Stimulated activated CD8-positive, alpha-beta memory T cell treated with anti-CD3 and anti-CD28 coated beads, Interleukin-12 subunit alpha, Interleukin-12 subunit beta, amount 100 ng/mL, for 24 hours (primary cell): ENCODE measurements around the gene RIMS3.
"Not testable (repeated sequence)": the region's sequence is repeated elsewhere in the genome, so short reads cannot be mapped to it uniquely, and the experiment has no call there.

Source experiments
- DNase-seq: peaks from one replicate; pipeline ENCODE4 v3.0.0-alpha.2; 2020; ENCODE audit errors: extremely low read depth

The RIMS3 gene

GRCh38 chr1:40665335-40666171, at the start of gene RIMS3:
Gene RIMS3 (minus strand): TSS chr1:40665682. CDS start chr1:40641925, 23,757 bp downstream.
- peak; percentile 58 for DNase-seq

GRCh38 chr1:40712997-40713396, 47.5 kb upstream of the RIMS3 start:
- DNase-seq = no peak

GRCh38 chr1:40712405-40712944, 47.0 kb upstream of the RIMS3 start:
- no peak for DNase-seq

GRCh38 chr1:40711465-40712404, 46.3 kb upstream of the RIMS3 start:
- DNase-seq = no peak

DNA sequence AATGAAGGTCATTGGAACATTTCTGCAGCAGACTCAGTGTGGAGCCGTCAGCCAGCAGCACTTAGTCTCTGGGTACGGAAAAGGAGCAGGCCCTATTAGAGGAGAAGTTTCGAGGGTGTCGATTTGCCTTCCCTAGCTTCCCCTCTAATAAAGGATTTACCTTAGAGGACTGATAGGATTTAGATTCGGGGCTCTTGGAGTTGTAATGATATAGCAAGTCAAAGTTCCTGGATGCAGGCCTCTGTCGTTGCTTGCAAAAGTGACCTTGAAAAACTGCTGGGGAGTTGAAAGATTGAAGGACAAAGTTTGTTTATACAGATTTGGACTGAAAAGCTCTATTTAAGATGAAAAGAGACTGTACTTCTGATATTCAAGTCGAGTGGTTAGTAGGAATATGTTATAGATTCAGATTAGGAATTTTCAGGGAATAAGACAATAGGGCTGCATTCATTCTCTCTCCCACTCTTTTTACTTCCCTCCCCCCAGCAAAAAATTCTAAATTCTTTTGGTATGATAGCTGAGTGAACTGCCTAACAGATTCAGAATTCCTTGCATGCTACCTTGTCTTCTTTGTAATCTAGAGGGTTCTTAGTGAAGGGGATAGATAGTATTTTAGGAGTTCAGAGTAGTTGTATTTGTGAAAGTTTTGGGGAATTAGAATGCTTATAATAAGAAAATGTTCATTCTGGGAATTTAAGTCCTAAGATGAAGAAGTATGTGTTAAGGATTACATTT, 45.3 kb upstream of the RIMS3 start:
- DNase-seq = no peak

GRCh38 chr1:40709802-40710278, 44.4 kb upstream of the RIMS3 start:
- DNase-seq = no peak

DNA sequence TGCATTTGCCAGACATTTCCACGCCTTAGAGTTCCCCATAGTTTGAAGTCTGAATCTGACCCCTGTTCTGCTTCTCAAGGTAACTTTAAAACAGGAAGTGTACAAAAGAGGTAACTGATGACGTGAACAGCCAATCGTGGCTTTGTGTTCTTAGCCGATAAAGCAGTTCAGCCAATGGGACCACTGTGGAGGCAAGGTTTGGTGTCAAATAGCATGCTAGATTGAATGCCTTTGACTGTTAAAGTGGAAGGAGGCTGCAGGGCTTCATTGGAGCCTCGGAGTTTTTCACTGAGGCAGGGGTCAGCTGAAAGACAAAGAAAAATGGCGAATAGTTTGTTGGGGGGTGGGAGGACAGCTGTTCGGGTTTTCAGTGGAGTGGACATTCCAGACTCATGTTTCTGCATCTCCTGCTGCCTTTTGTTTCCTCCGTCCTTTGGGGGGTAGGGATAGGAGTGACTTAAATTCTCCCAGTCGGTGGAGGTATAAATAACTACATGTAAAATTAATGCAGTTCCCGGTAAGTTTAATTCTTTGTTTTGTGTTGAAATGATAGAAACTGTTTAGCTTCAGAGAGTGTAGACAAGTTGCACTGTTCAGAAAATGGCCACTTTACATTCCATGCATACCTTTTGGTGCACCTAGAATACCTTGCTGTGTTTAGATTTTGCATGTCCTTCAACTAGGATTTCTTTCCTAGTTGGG, 43.8 kb upstream of the RIMS3 start:
- DNase-seq = peak; percentile 25

DNA sequence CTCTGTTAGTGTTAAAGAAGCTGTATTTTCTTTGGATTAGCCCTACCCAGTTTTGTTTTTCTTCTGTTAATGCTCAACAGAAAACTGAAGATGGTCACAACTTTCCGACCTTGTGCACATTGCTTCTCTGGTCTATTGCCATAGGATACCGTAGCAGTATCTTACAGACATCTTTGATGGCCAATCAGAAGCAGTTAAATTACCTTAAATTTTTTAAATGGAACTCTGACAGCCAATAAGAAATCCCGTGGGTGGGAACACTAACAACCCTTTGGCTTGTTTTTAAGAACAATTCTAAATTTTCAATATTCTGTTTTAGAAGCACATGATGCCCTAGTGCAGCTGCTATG, 43.2 kb upstream of the RIMS3 start:
- DNase-seq = no peak

GRCh38 chr1:40706626-40707025, 41.1 kb upstream of the RIMS3 start:
- DNase-seq = no peak

DNA sequence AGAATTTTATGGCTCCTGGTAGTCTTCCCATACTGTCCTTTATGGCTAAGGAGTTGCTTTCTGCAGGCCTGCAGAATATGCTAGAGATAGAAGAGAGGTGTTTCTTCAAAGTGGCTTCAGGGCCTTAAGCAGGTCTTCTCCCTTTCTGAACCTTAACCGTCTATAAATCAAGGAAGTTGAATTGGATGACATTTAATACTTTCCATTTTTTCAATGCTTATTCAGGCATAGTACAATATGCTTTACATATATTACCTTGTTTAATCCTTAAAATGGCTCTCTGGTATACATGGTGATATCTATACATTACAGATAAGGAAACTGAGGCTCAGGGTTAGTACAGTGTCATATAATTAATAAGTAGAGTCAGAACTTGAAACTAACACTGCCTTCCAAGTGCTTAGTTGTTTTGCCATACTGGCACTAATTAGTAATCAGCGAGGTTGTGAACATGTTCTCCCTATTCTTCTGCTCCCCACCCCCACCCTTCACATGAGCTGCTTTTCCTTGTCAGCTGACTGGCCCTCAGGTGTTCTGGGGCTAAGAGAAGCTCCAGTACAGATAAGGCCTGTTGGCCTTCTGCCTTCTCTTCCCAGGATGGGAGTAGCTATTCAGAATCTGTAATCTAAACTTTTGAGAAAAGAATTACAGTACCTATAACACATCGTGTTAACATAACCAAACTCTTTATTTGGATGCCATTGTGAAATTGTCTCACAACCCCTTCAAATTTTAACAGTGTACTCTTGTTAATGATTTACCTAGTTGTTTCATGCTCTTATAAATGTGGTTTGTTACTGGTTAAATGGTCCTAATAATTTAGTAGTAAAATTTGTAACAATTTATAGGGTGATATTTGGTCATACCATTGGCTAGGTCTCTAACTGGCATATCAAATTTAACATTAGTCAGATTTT, 39.6 kb upstream of the RIMS3 start:
- DNase-seq = no peak

GRCh38 chr1:40703316-40703715, 37.8 kb upstream of the RIMS3 start:
- DNase-seq = no peak

GRCh38 chr1:40702810-40703209, 37.3 kb upstream of the RIMS3 start:
- not testable (repeated sequence) for DNase-seq

GRCh38 chr1:40701684-40702083, 36.2 kb upstream of the RIMS3 start:
- no peak for DNase-seq

DNA sequence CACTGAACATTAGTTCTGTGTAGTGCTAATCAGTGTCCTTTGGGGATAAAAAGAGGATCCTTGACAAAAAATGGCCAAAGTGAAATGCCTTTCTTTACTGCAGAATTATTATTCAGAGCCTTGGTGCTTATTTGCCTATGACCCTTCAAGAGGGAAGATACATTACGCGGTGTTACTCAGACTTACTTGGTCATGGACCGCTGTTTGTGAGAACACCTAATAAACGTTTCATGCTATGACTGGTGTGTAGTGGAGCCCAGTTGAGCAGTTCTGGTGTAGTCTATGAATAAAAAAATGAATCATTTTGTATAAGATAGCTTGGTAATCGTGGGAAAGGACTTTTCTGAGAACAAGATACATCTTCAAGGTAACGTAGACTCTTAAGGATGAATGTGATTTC, 34.3 kb upstream of the RIMS3 start:
- no peak for DNase-seq

- no peak for DNase-seq
Measured at GRCh38 chr1:40697436-40697835, 32.0 kb upstream of the RIMS3 start.

- no peak for DNase-seq
Measured at GRCh38 chr1:40696294-40696693, 30.8 kb upstream of the RIMS3 start.

DNA sequence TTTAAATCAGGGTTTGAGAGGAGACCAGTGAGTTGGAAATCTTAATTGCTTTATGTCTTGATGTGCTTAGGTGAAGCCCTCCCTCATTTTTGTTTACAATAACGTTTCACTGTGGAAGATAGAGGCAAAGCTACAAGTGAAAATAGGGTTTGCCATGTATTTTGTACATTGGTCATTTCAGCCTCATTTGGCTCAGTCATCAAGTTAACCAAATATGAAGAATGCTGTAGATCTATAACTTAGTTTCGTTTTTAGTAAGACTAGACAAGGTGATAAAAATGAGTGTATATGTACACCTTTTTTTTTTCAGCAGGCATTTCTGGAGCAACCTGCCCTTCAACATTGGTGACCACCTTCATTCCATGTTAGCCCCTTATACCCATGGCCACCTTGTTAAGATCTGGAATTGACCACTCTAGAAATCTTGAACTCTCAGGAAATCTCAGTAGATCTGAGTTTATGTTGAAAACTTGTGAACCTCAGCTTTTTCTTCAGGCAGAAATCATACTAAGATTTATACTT, 28.9 kb upstream of the RIMS3 start:
- DNase-seq = no peak

GRCh38 chr1:40693425-40693824, 27.9 kb upstream of the RIMS3 start:
- no peak for DNase-seq

DNA sequence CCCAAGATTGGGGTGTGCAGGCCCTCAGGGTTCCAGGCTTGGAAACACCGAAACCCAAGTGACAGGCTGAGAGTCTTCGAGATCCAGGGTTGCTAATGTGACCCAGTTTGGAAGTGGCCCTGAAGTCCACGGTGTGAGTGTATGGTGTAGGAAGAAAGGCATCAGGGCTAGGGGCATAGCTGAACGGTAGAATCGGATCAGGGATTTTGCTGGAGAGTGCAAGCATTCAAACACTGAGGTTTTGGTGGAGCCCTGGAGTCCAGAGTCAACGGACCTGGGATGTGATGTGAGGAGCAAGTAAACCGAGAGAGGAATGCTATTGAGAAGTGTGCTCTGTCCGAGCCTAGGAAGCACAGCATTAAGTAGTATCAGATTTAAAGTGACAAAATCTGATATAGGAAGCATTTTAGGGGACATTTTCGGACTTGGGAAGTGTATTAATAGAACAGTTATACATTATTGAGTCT, 27.0 kb upstream of the RIMS3 start:
- no peak for DNase-seq
